Tibial nerve (tissue), 3 donors: ENCODE results near the gene PSMD8.

ENCODE experiments used
- CTCF ChIP-seq, 5 experiments: fragments of 200-600 bp in 3 of 5; fragments of 450-650 bp in 2 of 5; sonication (generic) in 3 of 5; IDR thresholded peaks; one replicate each; pipeline ENCODE4 v1.5.1; 2016 to 2019; ENCODE audit warnings: antibody characterized with exemption in 5 of 5, mild to moderate bottlenecking in 3 of 5, moderate library complexity in 2 of 5
- POLR2A ChIP-seq, 2 donors: fragments of 450-650 bp; IDR thresholded peaks; one replicate each; pipeline ENCODE4 v1.6.1; 2017; ENCODE audit warnings: antibody characterized with exemption in 2 of 2, mild to moderate bottlenecking in 2 of 2, moderate library complexity in 2 of 2

GRCh38 chr19:38422438-38422837 lies 48.1 kb downstream of the PSMD8 start:
- TF ChIP-seq CTCF (IDR thresholded peaks at IDR 0.05) (no peak), POLR2A (IDR thresholded peaks at IDR 0.05) (no peak)
